ENCODE results near the gene ABO.
"Not testable (repeated sequence)": the region's sequence is repeated elsewhere in the genome, so short reads cannot be mapped to it uniquely, and the experiment has no call there.

The ABO gene

DNA sequence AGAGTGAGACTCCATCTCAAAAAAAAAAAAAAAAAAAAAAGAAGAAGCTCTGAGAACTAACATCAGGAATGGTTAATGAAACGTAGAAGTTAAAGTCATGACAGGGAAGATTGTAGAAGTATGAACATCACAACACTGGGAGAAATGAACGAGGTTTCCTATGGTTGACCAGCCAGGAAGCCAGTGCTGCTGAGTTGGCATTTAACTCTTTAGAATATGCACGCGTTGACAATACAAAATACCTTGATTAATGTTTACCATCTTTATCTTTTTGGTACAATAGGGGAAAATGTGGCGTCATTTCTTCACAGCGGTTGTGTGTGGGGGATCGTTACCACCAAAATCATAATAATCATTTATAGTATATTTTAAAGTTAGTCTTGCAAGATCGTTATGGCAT is 32.0 kb downstream of the ABO start:
- no peak for DNase-seq (ENCODE audit: low read depth in 2 of 2)

DNA sequence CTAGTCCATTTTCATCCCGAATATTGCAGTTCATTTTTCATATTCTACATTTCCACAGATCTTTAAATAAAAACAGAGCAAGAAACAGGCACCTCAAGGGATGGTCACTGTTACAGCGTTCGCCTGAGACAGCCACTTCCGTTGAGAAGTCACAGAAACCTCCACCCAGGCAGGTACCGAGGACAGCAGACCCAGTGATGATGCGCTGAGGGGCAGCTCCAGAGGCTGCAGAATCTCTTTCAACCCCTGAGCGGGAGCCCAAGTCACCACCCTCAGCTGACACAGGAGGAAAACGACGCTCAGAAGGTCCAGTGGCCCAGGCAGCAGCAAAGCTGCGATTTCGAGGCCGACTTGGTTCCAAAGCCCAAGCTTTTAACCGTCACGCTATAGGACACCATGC is 32.8 kb downstream of the ABO start:
- DNase-seq (ENCODE audit: low read depth in 2 of 2), result no peak

DNA sequence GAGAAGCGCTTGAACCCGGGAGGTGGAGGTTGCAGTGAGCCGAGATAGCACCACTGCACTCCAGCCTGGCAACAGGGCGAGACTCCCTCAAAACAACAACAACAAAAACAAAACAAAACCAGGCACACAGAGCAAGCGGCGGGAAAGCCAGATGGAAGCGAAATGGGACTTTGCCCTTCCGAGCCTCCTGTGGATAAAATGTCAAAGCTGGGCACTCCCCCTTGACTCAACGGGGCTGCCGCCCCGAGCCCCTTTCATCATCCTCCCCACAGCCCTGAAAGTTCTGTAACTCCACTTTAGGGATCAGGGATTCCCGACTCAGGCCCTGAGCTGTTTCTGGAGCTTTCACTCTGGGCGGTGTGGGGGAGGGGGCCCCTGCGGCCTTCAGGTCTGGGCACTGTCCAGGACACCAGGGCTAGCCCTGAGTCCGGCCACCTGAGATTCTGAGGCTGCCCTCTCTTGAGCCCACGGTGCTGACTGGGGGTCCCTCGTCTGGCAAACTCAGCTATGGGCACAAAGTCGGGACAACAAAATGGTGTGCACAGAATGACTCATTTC is 35.4 kb downstream of the ABO start:
- no peak for DNase-seq (ENCODE audit: low read depth in 2 of 2)

DNA sequence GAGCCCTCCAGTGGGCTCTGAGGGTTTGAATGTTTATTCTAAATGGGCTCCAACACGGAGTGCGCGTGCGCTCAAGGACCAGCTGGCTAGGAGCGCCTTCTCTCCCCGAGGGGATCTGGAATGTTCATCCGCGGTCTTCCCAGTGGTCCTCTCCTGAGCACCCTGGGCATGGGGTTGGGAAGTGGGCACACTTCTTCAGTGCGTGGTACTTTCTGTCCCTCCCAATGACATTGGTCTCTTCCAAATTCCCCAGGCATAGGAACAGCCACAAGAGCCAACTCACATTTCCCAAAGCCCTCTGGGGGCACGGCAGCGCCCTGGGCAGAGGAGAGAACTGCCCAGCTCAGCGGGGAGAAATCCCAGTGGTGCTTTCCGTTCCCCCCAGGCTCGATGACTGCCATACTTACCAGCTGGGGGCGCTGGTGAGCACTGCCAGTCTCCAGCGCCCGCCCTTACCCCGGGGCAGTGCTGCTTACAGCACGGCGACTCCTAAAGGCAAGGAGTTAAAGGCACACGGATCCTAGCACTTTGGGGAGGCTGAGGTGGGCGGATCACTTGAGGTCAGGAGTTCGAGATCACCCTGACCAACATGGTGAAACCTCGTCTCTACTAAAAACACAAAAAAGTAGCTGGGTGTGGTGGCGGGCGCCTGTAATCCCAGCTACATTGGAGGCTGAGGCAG is 36.0 kb downstream of the ABO start:
- peak; percentile 10 to 42 for DNase-seq (ENCODE audit: low read depth in 2 of 2)

DNA sequence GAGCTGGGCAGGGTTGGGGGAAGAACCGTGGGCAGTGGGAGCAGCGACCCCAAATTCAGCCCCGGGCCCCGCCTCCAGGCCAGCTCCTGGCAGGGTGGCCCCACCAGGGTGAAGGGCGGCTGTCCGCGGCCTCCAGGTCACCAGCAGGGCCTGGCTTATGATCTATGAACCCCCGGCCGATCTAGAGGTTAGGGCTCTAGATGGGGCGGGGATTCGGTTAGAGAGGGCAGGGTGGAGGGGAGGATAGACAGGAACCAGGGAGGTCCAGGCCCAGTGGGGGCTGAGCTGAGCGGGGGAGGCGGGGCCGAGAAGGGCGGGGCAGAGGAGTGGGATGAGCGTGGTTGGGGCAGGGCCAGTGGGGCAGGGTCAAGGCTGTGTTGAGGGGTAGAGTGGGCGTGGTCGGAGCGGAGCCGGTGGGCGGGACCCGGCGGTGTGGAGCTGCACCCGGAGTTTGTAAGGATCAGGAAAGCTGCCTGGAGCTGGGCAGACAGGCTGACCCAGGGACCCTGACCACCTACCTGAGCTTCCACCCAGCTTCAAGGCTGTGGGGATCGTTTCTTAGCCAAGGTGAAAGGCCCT is 36.6 kb downstream of the ABO start:
- DNase-seq (ENCODE audit: low read depth in 2 of 2), result peak in 1 of 2 donors; percentile 2

DNA sequence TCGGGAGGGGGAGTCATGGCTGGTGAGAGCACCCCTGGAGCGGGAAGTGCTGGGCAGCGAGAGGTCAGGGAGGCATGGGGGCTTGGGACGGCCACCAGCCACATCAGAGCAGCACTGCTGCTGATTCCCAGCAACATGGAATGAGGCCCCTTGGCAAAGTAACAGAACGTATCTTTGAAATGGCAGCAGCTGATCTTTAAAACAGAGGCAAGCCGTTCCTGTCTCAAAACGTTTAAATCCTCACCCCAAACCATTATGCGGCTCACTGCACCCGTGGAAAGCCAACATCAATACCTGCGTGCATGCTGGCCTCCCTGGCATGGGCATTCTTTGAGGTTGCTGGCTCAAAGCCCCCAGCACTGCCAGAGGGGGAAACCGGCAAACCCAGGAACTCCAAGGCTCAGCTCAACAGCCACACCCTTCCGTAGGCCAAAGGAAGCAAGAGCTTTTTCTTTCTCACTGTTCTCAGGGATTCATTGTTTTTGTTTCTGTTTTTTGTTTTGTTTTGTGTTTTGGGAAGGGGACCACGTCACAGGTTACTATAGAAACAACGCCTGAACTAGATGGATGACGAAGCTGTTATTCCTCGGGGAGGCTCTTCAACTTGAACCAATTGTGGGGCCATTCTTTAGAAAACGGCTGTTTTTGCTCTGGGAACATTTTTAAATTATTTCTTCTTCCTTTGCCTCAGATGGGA is 37.8 kb downstream of the ABO start:
- no peak for DNase-seq (ENCODE audit: low read depth in 2 of 2)

DNA sequence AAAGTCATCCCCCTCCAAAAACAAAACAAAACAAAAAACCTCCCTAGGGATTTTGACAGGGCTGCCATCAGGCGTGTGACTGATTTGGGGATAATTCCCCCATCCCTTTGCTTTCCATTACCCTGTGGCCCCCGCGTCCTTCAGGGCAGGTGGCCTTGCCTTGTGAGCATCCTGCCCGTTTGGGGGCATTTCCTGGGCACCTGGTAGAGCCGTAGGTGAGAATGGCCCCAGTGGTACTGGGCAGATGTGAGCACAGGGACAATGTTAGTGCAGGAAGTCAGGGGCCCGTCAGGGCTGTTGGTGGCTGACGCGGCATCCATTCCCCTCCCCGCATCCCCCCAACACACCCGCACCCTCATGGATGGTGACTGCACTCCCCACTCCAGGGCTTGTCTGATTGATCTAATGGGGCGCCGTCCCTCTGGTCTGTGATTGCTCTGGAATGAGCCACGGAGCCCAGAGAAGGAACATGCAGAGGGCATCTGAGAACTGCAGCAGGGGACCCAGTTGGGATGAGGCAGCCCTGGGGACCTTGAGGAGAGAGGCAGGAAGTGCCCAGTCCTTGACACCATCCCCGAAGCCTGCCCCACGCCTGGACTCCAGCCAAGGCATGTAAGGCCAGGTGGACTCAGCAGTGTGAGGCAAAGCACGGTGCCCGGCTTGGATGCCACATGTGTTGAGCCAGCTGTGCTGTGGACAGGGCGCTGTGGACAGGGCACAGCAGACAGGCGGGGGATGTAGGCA is 38.5 kb downstream of the ABO start:
- DNase-seq (ENCODE audit: low read depth in 2 of 2), result not testable (repeated sequence)

DNA sequence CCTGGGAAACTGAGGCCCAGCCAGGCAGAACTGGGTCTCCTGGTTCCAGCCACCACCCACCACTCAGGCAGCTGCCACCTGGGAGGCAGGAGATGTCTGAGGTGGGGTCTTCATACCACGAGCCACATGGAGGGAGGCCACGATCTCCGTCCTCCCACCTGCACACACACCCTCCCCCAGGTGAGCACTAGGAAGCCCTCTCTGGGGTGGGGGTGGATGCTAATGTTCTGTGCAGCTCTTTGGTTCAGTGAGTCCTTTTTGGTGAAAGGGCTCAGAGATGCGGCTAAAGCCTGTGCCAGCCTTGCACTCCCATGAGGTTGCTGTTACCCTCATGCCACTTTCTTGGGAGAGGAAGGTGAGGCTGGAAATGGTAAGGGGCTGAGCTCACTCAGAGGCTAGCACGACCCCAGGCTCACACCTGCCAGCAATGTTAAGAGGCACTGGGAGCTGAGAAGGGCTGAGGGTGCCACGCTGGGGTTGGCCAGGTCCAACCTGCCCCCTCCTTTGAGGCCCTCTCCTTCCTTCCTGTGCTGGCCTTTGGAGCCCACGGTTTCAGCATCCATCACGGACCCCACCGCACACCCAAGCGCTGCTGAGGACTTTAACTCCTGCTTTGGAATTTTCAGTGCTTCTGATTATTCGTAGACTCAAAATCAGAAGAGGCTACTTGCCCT is 39.3 kb downstream of the ABO start:
- DNase-seq (ENCODE audit: low read depth in 2 of 2), result no peak

DNA sequence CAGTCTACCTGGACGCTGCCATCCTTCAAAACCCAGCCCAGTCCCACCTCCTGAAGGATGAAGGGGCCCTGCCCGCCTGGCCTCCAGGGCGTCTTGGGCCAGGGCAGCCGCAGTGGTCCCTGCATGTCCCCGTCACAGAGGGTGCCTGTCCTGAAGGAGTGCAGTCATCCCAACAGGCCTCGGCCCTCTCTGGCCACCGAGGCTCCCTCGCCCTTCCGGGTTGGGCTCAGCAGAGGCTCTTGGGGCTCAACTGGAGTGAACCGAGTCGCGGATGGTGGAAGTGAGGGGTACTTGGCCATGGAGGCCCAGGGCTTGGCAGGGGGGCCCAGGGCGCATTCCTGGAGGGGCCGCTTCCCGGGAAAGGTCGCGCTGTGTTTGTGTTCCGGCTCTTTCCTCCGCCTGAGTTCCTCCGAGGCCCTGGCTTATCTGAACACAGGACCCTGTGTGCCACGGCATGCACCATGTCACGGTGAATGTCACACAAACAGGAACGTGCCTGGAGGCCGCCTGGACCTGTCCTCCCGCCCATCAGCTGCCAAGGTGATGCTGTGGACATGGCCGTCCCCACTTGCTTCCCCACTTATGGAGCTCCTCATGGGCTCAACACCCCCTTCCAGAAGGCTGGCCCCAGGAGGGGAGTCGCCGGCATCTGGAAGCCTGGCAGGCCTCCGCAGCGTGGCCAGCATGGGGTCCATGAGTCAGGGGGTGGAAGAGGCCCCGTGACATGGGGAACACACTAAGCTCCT is 40.3 kb downstream of the ABO start:
- no peak for DNase-seq (ENCODE audit: low read depth in 2 of 2)

DNA sequence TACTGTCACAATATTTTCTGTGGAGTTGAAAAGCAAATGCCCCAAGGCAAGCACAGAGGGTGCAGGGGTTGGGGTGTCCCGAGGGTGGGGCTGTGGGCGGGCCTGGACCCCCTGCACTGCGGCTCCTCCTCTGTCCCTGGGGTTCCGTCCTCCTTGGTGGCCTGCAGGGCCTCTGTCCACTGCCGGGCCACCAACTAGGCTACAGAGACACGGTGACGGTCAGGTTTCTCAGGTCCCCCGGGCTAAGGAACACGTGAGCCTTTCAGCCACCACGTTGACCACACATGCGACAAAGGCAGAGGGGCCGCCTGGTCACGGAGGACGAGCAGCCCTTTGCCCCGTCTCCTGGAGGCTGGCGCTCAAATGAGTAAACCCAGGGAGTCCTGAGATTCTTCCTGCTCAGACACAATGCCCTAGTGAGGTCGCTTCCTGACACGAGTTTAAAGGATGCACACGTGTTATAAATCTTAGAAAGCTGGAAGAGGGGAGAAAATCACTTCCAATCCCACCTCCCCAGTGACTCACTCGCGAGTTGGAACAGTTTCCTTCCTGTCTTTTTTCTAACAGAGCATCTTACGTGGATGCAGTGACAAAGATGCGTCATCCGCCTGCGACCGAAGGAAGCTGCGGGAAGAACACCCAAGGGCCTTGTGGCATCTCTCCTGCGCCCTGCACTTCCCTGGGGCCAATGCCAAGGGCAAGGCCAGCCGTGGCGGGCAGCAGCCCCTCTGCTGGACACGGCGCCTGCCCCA is 41.1 kb downstream of the ABO start:
- no peak for DNase-seq (ENCODE audit: low read depth in 2 of 2)

DNA sequence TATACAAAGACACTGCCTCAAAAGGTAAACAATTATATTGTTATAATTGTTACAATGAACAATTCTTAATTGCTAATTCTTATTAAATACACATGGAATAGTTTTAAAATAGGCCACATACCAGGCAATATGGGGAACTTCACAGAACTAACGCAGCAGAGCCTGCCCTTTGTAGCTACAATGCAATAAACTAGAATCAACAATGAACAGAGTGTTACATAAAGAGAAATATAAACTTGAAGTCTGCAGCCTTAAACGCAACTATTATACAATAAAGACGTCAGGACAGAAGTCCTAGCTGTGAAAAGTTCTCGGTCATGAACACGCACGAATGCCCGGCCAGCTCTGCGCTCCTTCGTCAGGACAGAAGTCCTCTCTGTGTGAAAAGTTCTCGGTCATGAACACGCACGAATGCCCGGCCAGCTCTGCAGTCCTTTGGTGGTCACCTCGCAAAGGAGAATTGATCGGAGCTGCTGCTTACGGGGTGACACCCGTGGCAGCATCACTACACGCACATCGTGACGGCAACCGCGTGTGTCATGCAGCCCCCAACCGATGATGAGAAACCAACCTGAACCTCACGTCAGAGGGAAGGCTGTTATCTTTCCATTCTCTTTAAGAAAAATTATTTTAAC is 43.0 kb downstream of the ABO start:
- DNase-seq (ENCODE audit: low read depth in 2 of 2), result not testable (repeated sequence)

DNA sequence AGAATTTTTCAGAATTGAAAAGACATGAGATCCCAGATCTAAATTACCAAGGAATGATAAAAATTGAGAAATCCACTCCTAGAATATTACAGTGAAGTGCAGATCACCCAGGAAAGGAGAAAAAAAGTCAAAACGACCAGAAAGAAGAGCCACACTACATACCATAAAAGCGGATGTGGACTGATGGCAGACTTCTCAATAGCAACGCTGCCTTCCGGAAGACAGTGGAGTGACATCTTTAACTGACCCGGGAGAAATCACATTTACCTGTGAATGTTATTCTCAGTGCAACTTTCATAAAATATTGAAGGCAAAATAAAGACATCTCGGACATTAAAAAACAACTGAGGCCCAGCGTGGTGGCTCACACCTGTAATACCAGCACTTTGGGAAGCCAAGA is 44.5 kb downstream of the ABO start:
- not testable (repeated sequence) for DNase-seq (ENCODE audit: low read depth in 2 of 2)

DNA sequence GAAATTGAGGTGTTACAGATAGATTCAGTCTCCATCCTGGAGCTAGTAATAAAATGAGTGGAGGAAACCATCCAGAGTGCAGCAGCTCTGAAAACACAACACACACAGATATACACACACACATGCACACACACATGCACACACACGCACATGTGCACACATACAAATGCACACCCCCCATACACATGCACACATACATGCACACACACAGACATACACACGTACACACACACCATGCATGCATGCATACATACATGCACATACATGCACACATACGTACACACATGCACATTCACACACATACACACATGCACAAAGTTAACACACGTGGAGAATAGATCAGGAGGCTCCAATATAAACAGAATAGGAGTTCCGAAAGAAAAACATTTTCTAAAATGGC is 44.9 kb downstream of the ABO start:
- DNase-seq (ENCODE audit: low read depth in 2 of 2), result no peak

DNA sequence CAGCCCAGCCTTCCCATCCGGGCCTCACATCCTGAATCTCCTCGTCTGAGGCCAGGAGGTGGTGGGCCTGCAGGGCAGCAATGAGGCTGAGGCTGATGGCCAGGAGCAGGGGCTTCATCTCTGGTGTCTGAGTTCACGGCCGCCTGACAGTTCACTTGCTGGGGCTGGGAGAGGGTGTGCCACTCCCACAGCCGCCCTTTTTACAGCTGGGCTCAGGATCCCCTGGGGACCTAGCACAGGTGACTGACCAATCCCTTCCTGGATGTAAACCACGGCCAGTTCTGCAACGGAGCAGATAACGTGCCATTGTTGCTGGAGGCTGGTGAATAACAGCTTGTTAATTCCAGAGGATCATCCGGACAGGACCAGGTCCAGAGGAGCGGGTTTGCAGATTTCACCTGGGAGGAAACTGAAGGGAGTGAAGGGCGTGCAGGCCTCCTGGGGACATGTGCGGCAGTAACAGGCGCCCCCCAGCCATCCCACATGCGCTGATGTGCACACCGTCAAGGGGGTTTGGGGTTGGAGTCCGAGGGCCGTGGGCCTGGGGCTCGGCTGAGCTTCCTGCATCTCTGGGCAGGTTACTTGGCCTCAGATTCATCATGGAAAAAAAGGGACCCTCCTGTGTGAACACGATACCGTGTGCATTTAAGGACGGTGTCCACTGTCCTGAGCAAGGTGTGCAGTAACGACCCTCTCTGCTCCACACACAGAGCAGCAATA is 46.4 kb downstream of the ABO start:
- DNase-seq (ENCODE audit: low read depth in 2 of 2), result not testable (repeated sequence)

DNA sequence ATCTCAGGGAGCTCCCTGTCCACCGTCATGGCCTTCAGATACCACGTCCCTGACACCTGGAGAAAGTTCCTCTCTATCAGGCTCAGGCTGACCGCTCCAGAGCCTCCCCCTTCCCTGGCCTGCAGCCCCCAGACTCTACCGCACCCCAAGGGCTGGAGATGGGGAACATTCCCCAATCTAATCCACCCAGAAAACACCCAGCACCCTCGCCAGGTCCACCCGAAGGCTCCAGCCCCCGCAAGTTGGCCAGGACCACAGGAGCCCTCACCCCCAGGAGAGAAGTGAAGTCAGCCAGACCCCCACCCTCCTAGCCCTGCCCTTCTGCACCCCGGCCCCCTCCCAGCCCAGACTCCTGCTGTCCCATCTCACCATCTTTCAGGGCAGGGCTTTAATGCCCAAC is 47.0 kb downstream of the ABO start:
- not testable (repeated sequence) for DNase-seq (ENCODE audit: low read depth in 2 of 2)

DNA sequence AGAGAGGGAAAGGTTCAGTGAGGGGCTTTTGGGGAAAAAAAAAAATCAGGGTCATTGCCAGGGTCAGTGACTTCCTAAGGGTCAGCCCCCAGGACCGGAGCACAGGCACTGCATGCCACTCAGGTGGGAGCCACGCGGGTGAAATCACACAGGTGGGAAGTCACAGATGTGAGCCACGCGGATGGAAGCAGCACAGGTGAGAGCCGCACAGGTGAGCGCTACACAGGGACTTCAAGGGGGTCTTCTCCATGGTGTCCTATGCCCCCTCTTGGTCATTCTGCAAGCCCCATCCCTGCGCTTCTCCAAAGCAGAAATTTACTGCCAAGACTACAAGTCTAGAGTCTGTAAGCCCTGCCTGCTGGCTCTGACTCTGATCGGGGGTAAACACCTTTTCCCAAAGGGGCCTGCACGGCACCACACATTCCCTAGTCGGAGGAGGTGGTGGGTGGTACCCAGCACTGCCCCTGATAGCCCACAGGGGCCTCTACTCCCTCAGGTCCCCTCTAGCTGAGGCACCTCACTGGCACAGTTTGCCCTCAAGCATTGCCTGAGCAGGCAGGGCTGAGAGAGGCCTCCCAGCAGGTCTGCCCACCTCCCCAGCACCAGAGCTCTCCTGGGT is 47.6 kb downstream of the ABO start:
- DNase-seq (ENCODE audit: low read depth in 2 of 2), result no peak

DNA sequence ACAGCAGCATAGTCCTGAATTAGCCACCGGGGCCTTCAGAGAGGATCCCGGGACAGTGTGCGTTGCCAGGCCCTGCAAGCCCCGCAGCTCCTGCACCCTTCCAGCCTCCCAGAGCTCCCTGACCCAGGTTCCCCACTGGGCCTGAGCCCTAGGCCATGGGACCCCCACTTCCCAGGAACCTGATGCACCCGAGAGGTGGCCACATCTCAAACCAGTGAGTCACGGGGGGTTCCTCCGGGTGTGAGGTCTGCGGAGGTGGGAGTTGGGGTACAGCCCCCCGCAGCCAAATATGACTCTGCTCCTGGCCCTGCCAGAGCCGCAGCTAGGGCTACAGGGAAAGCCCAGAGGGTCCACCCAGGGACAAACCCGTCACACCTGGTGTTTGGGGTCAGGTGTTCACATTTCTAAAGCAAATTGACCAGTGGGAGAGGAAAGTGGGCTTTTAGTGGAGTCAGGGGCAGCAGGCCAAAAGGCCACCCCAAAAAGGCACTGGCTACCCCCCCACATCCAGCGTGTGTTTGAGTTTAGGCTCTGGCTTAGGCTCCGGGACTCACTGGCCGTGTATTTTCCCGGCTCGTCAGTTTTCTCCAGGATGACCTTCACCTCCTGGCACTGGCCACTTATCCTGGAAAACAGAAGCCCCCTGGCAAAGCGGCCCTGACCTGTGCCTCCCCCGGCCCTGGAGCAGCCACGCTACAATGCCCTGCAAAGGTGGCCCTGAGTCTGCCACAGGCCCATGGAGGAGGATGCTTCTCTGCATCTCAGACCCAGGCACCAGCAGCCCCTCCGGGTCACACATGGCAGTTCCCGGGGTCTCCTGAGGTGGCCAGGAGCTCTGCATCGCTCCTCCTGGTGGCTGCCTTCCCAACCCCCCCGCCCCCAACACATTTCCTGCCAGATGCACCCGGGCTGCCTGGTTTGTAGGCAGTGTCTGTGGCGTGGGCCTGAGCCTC is 48.5 kb downstream of the ABO start:
- DNase-seq (ENCODE audit: low read depth in 2 of 2), result no peak
